ENCODE results near the gene MPL.
"Not testable (repeated sequence)": the region's sequence is repeated elsewhere in the genome, so short reads cannot be mapped to it uniquely, and the experiment has no call there.

MPL gene

GRCh38 chr1:43358121-43358745 lies 20.6 kb downstream of the MPL start:
- DNase-seq: peak; percentile 25

DNA sequence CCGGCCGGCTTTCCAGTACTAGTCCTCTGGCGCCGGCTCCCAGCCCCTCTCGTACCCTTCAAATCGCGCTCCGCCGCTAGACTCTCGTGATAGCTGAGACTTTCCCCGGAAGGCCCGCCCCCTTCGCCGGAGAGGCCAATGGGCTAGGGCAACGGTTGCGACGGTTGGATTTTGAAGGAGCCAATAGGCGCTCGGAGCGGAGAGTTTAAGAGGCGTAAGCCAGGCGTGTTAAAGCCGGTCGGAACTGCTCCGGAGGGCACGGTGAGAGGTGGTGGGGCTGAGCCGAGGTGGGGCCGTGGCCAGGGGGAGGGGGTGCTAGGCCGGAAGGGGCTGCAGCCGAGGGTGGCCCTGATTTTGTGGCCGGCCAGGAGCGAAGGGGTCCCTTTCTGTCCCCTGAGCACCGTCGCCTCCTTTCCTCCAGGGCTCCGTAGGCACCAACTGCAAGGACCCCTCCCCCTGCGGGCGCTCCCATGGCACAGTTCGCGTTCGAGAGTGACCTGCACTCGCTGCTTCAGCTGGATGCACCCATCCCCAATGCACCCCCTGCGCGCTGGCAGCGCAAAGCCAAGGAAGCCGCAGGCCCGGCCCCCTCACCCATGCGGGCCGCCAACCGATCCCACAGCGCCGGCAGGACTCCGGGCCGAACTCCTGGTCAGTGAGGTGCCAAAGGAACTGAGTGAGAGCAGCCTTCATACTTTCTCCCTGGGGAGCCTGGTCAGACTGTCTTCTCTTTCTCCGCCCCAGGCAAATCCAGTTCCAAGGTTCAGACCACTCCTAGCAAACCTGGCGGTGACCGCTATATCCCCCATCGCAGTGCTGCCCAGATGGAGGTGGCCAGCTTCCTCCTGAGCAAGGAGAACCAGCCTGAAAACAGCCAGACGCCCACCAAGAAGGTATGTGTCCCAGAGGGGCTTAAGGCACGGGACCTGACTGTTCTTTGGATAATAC lies 21.4 kb downstream of the MPL start, which contains the start of gene CDC20:
Gene CDC20 (plus strand): TSS at position 236 of the 948 bp plus-strand sequence. CDS start 235 bp downstream, at position 471.
- peak; percentile 99 for DNase-seq

GRCh38 chr1:43359696-43360095 lies 22.1 kb downstream of the MPL start:
- DNase-seq: no peak

GRCh38 chr1:43360616-43361015 lies 23.0 kb downstream of the MPL start:
- no peak for DNase-seq

DNA sequence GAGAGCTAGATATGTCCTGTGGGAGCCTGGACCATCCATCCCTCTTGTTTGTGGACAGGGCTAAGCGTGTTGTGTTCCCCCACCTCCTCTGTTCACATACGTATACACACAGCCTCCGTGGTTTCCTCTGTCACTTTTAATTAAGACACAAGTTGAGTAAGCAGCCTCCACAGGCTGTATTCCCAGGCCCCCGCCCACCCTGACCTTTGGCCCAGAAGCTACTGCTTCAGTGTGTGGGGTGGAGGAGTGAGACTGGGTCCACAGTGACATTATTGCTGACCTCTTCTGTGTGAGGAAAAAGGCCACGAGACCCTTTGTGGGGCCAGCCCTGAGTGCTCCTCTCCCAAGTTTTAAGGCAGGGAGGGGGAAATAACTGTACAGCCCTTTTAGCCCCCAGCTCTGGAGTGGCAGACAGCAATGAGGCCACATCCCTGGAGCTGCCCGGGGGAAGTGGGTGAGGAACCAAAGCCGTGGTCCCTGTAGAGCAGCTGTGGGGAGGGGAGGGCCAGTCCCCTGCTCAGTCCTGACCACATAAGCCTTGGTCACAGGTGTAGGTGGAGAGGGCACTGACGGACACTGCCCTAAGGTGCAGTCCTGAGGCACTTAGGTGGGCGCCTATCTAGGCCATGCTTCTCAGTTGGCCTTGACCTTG lies 25.8 kb downstream of the MPL start:
- DNase-seq: peak; percentile 39

GRCh38 chr1:43363935-43364525 lies 26.4 kb downstream of the MPL start:
- DNase-seq: no peak

DNA sequence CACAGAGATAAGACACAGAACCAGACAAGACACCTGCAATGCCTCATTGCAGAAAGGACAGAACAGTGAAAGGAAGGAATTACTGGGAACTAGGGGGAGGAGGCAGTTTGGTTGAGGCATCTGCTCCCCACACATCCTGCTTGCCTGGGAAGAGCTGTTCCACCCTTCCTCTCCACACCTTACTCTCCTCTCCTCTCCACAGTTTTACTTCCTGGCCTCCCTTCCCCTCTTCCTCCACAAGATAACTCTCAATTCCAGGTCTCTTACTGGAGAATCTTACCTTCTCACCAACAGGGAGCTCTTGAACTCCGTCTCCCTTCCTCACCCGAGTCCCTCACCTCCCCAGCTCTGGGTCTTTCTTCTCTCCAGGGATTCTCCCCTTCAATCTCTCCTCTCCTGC lies 28.1 kb downstream of the MPL start:
- no peak for DNase-seq

DNA sequence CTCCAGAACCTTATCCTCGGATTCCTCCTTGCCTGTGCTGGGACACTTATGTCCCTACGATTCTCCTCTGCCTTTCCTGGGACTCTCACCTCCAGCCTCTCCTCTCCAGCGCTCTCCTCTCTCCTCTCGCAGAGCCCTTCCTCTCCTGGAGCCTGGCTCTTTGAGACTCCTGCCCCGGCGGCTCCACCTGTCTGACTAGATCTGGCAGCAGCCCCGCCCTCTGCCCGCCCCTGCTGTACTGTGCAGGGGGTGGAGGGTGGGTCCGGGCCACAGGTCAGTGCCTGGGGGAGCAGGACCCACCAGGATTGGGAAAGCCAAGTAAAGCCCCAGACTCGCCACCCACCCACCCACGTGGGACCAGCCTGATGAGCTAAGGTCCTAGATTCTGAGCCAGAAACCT lies 28.6 kb downstream of the MPL start:
- no peak for DNase-seq

- DNase-seq: no peak
Observed at GRCh38 chr1:43366601-43367025, 29.0 kb downstream of the MPL start.

- DNase-seq: peak; percentile 31
Observed at GRCh38 chr1:43367026-43367903, 29.6 kb downstream of the MPL start.

DNA sequence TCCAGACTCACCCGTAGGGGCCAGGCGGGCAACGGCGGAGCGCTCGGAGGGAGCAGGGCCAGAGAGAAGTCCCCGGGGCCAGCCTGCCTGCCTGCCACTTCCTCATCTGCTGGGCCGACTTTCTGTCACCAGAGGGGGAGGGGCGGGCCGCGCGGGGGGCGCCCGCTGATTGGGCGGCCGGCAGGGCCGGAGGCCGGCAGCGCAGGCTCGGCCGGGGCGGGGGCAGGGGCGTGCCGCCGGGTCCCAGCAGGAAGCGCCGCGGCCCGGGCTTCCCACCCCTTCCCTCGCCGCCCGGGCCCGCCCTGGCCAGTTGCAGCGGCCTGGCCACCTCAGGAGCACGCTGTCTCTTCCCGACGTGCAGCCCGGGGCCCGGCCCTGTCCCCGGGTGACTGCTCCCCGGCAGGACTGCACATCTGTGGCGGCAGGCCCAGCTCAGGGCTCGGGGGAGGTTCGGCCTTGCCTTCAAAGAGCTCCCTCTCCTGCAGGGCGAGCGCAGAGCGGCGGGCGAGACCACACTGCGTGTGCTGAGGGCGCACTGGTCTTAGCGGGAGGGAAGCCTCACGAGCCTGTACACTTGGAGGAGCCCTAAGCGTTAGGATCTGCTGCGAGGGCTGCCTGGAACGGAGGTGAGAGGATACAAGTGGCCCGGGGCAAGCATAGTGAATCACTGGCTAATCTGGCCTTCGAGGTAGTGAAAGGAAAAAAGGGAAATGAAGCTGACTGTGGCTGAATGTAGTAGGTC lies 30.5 kb downstream of the MPL start, which contains the start of gene ELOVL1:
Gene ELOVL1 (minus strand): TSS at position 108 of the 742 bp plus-strand sequence. CDS start 2,402 bp downstream, outside the sequence.
- peak; percentile 94 for DNase-seq

GRCh38 chr1:43368646-43369020 lies 31.0 kb downstream of the MPL start:
- DNase-seq: no peak

DNA sequence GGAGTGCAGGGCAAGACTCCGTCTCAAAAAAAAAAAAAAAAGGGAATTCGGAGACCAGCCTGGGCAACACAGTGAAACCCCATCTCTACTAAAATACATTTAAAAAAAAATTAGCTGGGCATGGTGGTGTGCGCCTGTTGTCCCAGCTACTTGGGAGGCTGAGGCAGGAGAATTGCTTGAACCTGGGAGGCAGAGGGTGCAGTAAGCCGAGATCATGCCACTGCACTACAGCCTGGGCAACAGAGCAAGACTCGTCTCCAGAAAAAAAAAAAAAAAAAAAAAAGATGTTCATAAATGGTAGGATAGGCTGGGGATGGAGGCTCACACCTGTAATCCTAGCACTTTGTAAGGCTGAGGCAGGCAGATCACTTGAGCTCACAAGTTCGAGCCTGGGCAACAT lies 32.2 kb downstream of the MPL start:
- not testable (repeated sequence) for DNase-seq

DNA sequence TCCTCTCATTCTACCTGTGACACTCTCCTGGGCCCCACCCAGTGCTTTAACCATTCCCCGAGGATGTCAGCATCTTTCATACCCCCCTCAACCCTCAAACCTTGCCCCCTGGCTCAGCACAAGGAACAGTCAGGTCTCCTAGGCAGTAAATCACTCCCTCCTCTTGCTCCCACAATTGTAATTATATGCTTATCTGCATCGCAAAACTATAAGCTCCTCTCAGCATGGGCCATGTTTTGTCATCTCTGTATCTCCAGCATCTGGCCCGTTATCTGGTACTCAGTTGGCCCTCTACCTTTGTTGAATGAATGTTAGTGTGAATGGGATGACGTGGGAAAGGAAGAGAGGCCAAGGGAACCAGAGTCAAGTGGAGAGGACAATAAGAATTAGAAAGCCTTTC lies 32.9 kb downstream of the MPL start:
- no peak for DNase-seq

DNA sequence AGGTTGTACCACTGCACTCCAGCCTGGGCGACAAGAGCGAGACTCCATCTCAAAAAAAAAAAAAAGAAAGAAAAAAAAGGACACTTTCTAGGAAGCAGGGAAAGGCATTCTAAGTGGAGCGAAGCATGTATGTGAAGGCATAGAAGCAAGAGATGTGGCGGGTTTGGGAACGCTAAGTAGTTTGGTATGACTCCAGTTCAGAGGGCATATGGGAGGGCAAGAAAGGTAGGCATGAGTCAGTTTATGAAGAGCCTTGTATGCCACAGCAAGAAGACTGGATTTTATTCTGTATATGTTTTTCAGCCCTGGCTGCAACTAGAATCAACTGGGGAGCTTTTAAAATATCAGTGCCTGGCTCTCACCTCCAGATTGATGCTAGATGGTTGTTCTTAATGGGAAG lies 34.6 kb downstream of the MPL start:
- no peak for DNase-seq

DNA sequence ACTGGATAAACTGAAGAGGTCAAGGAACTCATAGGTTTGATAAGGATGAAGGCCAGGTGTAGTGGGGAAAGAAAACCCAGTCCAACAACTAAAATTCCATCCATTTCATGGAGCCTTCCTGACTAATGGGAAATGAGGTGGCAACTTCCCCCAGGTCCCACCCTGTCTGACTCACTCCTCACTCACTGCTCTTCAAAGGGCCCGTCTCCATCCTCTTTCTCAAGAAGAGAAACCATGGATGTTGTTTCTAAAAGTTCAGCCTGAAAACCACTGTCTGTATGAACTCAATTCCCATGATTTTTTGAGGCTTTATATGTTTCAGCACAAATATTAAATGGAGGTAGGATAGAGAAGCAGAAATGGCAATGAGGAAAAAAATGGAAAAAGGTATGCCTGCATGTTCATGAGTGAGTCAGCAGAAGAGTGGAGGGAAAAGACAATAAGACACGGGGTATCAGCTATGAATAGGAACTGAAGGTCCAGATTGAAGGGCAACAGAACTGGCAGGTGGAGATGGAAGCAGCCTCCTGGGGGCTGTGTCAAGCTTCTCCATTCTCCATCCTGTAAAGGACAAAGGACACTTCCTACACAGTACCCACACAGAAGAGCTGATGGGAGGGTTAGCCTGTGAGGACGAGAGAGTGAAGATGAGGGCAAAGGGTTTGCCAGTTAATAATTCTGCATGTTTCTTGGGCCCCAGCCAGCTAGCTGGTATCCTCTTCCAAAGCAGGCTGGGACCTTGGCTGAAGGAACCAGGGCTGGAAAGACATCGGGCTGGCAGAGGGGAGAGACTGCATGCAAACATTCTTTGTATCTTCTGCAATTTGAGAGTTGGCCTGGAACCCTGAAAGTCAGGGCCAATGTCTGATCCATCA lies 35.7 kb downstream of the MPL start:
- DNase-seq: no peak

- no peak for DNase-seq
Observed at GRCh38 chr1:43376723-43377235, 39.2 kb downstream of the MPL start.

DNA sequence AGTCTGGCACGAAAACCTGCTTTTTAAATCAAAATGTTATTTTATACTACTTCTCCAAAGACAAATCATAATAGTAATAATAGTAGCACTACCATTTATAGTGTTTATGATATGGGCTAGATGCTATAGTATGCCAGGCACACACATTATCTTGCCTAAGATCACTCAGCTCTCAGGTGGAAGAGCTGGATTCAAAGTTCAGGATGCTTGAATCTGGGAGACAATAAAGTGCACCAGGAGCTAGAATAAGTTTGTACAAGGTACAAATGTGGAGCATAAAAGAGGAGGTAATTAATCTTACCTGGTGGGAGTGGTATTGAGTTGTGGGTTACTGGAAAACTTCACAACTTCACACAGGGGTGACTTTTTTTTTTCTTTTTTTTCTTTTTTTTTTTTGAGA lies 40.2 kb downstream of the MPL start:
- no peak for DNase-seq

DNA sequence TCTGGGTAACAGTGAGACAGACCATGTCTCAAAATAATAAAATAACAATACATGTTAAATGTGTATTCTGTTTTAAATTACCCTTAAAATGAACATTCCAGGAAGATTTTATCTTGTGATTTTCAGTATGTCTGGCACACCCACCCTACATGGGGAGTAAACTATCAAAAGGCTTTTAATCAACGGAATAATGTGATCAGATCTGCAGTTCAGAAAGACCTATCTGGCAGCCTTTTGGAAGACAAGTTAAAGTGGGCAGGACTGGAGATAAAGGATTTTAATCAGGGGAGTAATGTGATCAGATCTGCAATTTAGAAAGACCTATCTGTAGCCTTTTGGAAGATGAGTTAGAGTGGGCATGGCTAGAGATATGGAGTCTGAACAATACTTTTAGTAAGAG lies 41.9 kb downstream of the MPL start:
- DNase-seq: no peak

GRCh38 chr1:43381612-43382011 lies 44.0 kb downstream of the MPL start:
- DNase-seq: no peak

Data from activated CD4-positive, alpha-beta T cell treated with anti-CD3 and anti-CD28 coated beads, Interleukin-2, amount 50 U/mL, for 16 hours (primary cell).